BE2C (cell line): Measurements from ENCODE around the gene KCNG4.

ENCODE experiments used
- DNase-seq: peaks from one replicate; pipeline ENCODE4 v3.0.0-alpha.2; 2020
- H3K27me3 ChIP-seq: fragments of 250-450 bp; sonication (Bioruptor Pico); 2 replicates; pipeline ENCODE4 v1.5.1; 2020; ENCODE audit warnings: mild to moderate bottlenecking
- H3K36me3 ChIP-seq: fragments of 250-450 bp; sonication (Bioruptor Pico); 2 replicates; pipeline ENCODE4 v1.5.1; 2020; ENCODE audit warnings: mild to moderate bottlenecking
- H3K4me1 ChIP-seq: fragments of 250-450 bp; sonication (Bioruptor Pico); 2 replicates; pipeline ENCODE4 v1.5.1; 2020
- H3K4me3 ChIP-seq: 2 replicates; pipeline ENCODE4 v1.5.1; 2011; ENCODE audit warnings: low read depth, low read length
- H3K9me3 ChIP-seq: fragments of 250-450 bp; sonication (Bioruptor Pico); 2 replicates; pipeline ENCODE4 v1.5.1; 2020
- TF ChIP-seq, protein P1 (sequence below): IDR thresholded peaks from 2 replicates; pipeline ENCODE4 v1.5.1; 2012; ENCODE audit warnings: mild to moderate bottlenecking, low read depth, low read length

The KCNG4 gene

DNA sequence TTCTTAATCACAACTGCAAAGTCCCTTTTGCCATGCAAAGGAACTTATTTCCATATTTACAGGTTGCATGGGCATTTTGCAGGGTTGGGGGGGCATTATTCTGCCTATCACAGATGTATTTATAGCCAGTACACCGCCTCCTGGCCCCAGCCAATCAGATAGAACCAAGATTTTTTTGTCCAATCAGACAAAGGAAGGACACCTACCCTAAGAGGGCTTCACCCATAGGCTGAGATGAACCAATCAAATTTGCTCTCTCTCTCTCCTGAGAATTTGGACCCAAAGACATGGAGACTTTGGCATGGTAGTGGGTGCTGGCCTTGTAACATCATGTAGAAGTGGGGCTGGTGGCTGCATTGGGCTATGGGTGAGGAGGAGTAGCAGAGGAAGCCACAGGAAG lies 3.9 kb upstream of the KCNG4 start:
- TF ChIP-seq, protein P1, sequence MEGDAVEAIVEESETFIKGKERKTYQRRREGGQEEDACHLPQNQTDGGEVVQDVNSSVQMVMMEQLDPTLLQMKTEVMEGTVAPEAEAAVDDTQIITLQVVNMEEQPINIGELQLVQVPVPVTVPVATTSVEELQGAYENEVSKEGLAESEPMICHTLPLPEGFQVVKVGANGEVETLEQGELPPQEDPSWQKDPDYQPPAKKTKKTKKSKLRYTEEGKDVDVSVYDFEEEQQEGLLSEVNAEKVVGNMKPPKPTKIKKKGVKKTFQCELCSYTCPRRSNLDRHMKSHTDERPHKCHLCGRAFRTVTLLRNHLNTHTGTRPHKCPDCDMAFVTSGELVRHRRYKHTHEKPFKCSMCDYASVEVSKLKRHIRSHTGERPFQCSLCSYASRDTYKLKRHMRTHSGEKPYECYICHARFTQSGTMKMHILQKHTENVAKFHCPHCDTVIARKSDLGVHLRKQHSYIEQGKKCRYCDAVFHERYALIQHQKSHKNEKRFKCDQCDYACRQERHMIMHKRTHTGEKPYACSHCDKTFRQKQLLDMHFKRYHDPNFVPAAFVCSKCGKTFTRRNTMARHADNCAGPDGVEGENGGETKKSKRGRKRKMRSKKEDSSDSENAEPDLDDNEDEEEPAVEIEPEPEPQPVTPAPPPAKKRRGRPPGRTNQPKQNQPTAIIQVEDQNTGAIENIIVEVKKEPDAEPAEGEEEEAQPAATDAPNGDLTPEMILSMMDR = no peak
- H3K9me3 ChIP-seq = no peaks in the 10 kb centered on the region; the same call in 1 of the 2 replicates
- DNase-seq = no peak
- peaks cover 16% of the 10 kb centered on the region for H3K4me1 ChIP-seq
- no peak overlapping the region for H3K4me3 ChIP-seq
- H3K36me3 ChIP-seq = no peaks in the 10 kb centered on the region
- H3K27me3 ChIP-seq = no peaks in the 10 kb centered on the region

DNA sequence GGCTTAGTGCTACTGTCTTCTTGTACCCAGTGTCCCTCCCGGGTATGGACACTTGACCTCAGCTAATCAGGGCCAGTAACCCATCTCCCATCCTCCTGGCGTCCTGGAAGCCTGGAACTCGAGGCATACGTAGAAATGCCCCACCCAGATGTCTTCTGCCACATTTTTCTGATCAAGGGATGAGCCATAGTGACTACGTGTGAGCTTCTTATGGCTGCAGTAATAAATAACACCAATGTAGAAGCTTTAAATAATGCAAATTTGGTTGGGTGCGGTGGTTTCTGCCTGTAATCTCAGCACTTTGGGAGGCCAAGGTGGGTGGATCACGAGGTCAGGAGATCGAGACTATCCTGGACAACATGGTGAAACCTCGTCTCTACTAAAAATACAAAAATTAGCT lies 3.0 kb upstream of the KCNG4 start:
- no peak for DNase-seq
- TF ChIP-seq, protein P1 = no peak
- Histone ChIP-seq H3K36me3 (no peaks in the 10 kb centered on the region), H3K27me3 (no peaks in the 10 kb centered on the region), H3K4me3 (no peak overlapping the region), H3K4me1 (peaks cover 16% of the 10 kb centered on the region), H3K9me3 (no peaks in the 10 kb centered on the region; the same call in 1 of the 2 replicates)

DNA sequence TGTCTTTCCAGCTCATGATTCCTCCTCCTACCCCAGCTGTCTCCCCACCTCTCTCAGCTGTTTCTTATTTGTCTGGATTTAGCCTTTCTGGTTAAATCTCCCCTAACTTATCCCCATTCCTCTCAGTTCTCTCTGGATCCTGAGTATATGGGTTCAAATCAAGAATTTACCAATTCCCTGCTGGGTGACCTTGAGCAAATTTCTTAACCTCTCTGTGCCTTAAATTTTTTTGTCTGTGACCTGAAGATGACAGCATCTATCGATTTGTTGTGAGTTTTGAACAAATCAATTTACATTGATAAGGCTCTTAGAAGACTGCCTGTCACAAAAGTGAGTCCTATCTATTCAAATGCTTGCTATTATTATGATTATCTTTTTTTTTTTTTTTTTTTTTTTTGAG lies 2.0 kb upstream of the KCNG4 start:
- no peaks in the 10 kb centered on the region for H3K27me3 ChIP-seq
- H3K4me1 ChIP-seq = peaks cover 16% of the 10 kb centered on the region
- no peak for DNase-seq
- H3K9me3 ChIP-seq = no peaks in the 10 kb centered on the region; the same call in 1 of the 2 replicates
- H3K36me3 ChIP-seq = no peaks in the 10 kb centered on the region
- H3K4me3 ChIP-seq = no peak overlapping the region
- TF ChIP-seq, protein P1 = no peak

DNA sequence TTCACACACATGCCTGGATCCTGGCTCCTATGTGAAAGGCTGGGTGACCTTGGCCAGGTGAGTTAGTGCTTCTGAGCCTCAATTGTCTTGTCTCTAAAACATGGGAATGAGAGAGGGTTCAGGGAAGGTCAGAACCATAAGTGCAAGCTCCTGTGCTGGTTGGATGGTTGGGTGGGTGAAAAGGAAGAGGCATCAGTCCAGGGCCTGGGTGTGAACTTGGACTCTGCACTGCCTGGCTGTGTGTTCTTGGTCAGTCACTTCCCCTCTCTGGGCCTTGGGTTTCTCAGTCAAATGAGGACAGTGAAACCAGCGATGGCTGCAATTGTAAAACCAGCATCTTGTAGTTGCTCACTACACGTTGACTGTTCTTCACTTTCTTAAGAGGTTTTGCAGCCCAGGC lies 643 bp upstream of the KCNG4 start:
- no peaks in the 10 kb centered on the region for H3K27me3 ChIP-seq

DNA sequence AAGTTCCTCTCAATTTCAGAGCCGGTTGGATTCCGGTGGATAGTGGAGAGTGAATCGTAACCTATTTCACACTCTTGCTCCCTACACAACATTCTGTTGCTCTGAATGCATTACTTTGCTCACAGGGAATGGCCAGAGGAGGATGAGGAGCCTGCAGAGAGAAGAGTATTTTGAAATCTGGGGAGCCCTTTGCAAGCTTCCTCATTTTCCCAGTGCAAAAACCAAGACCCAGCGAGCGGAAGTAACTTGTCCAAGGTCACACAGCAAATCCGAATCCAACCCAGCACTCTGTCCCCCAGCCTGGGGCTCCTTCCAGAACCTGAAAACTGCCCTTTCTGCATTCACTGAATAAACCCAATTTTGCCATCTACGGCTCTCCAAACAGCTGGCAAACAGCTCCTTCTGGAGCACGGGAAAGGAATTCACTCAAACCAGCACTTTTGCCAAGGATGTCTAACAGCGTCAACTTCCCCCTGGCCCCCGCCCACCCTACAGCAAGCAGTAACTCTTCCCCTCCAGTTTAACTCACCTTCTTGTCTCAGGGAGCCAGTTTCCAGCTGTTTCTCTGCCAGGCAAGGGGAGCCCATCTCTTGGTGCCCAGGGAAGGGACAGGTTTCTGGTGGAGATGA lies 557 bp downstream of the KCNG4 start:
- no peaks in the 10 kb centered on the region for H3K27me3 ChIP-seq
- peaks cover 16% of the 10 kb centered on the region for H3K4me1 ChIP-seq
- H3K36me3 ChIP-seq = no peaks in the 10 kb centered on the region
- TF ChIP-seq, protein P1 = no peak
- no peak for DNase-seq
- H3K4me3 ChIP-seq = no peak overlapping the region
- H3K9me3 ChIP-seq = no peaks in the 10 kb centered on the region

More for the DNA sequence above, 643 bp upstream of the KCNG4 start:
- DNase-seq = no peak
- no peak overlapping the region; the same call in 1 of the 2 replicates for H3K4me3 ChIP-seq
- no peaks in the 10 kb centered on the region for H3K36me3 ChIP-seq
- peaks cover 9% of the 10 kb centered on the region for H3K4me1 ChIP-seq
- TF ChIP-seq, protein P1 = no peak
- no peaks in the 10 kb centered on the region; the same call in 1 of the 2 replicates for H3K9me3 ChIP-seq

DNA sequence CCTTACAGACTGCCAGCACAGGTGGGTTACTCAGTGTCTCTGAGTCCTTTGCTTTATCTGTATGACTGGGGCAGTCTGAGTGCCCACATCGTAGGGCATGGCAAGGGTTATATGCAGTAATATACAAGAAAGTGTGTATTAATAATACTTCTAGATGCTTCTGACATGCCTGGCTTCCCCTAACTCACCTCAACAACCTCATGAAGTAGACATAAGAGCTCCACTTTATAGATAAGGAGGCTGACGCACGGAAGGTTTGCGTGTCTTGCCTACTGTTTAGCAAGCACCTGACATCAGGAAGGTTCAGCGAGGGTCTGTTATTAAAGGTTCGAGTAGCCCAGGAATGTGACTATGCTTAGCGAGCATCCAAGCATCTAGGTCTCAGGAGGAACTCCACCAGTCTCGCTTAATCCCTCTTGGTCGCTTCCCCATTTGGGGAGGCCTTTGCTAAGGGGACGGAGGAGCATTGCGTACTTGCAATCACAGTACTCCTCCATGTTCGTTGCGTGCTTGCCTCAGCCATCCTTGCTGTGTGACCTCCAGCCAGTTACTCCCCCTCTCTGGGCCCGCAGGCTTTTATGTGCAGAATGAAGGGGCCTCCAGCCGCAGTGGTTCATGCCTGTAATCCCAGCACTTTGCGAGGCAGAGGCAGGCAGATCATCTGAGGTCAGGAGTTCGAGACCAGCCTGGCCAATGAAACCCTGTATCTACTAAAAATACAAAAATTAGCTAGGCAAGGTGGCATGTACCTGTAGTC lies 1.6 kb downstream of the KCNG4 start:
- TF ChIP-seq, protein P1 = no peak
- Histone ChIP-seq H3K9me3 (no peaks in the 10 kb centered on the region), H3K4me1 (peaks cover 18% of the 10 kb centered on the region), H3K27me3 (no peaks in the 10 kb centered on the region), H3K4me3 (no peak overlapping the region), H3K36me3 (no peaks in the 10 kb centered on the region)
- no peak for DNase-seq
